GM06990 (cell line): Measurements from ENCODE around the gene AUTS2.
A peak's percentile ranks its signal among the peaks of the same experiment; 100 is the strongest.

ENCODE experiments used
- DNase-seq: peaks from one replicate; pipeline ENCODE4 v3.0.0-alpha.2; 2011; ENCODE audit not compliant: insufficient read length; ENCODE audit errors: extremely low read depth
- H3K27me3 ChIP-seq: replicated peaks from 2 replicates; pipeline ENCODE4 v1.6.0; 2011; ENCODE audit warnings: low read length; ENCODE audit not compliant: control insufficient read depth, insufficient read depth
- H3K36me3 ChIP-seq: 2 replicates; pipeline ENCODE4 v1.5.1; 2011; ENCODE audit warnings: low read length; ENCODE audit not compliant: control insufficient read depth, insufficient read depth
- H3K4me3 ChIP-seq: replicated peaks from 2 replicates; pipeline ENCODE4 v1.5.1; 2011; ENCODE audit warnings: low read depth, mild to moderate bottlenecking, control low read depth, low read length
- TF ChIP-seq, protein P1 (sequence below): IDR thresholded peaks from 2 replicates; pipeline ENCODE4 v1.5.1; 2011; ENCODE audit warnings: low read length, control low read depth, mild to moderate bottlenecking, inconsistent platforms; ENCODE audit not compliant: insufficient read depth, poor library complexity, severe bottlenecking

Gene AUTS2

DNA sequence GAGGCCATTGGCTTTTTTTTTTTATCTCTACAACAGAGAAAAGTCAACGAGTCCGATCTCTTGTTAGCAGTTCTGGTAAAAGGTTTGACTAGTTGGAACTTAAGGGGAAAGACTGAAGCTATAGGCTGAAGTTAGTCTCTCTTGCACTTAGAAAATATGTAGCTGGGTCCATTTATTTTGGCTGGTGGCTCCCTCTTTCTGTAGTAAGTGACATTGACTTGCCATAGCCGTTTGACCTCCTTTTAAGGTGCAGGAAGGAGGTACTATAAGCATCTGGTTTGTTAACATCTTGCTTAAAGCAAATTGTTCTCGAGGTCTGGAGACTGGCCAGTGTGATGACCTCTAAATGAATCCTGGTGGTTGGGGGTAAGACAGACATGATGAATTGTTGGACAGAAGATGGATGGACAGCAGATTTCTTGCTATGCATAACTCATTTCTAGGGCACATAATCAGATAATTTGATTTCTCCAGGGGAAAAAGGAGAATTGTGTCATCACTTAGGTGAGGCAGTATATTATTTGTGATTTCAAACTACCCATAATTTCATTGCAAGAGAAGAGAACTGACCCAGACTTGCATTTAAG lies 1177.4 kb downstream of the AUTS2 start:
- no peak for DNase-seq
- Histone ChIP-seq H3K4me3 (no peak overlapping the region), H3K27me3 (no peaks in the 10 kb centered on the region), H3K36me3 (peaks cover 13% of the 10 kb centered on the region)
- TF ChIP-seq, protein P1, sequence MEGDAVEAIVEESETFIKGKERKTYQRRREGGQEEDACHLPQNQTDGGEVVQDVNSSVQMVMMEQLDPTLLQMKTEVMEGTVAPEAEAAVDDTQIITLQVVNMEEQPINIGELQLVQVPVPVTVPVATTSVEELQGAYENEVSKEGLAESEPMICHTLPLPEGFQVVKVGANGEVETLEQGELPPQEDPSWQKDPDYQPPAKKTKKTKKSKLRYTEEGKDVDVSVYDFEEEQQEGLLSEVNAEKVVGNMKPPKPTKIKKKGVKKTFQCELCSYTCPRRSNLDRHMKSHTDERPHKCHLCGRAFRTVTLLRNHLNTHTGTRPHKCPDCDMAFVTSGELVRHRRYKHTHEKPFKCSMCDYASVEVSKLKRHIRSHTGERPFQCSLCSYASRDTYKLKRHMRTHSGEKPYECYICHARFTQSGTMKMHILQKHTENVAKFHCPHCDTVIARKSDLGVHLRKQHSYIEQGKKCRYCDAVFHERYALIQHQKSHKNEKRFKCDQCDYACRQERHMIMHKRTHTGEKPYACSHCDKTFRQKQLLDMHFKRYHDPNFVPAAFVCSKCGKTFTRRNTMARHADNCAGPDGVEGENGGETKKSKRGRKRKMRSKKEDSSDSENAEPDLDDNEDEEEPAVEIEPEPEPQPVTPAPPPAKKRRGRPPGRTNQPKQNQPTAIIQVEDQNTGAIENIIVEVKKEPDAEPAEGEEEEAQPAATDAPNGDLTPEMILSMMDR: peak; percentile 59

DNA sequence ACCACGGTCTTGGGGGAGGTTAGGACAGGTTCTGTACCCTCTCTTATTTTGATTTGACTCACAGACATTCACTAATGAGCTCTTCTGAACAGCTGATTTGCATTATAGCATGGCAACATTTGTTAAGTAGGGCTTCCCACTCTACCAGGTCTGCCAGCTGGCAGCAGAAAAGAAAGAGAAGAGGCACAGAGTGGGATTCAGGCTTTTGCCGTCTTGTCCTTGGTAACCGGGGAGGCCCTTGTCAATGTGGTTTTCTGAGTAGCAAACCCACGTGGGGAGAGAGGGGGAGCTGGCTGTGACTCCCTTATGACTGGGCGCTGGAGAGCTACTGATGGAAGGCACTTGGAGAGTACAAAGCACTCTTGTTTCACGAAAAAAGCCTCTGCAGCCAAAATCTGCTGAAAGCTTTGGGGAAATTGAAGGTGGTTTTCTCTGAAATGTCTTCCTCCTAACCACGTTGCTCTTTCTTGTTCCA lies 1178.4 kb downstream of the AUTS2 start:
- no peak for DNase-seq
- no peaks in the 10 kb centered on the region for H3K27me3 ChIP-seq
- no peak overlapping the region for H3K4me3 ChIP-seq
- peaks cover 14% of the 10 kb centered on the region for H3K36me3 ChIP-seq
- TF ChIP-seq, protein P1: no peak

DNA sequence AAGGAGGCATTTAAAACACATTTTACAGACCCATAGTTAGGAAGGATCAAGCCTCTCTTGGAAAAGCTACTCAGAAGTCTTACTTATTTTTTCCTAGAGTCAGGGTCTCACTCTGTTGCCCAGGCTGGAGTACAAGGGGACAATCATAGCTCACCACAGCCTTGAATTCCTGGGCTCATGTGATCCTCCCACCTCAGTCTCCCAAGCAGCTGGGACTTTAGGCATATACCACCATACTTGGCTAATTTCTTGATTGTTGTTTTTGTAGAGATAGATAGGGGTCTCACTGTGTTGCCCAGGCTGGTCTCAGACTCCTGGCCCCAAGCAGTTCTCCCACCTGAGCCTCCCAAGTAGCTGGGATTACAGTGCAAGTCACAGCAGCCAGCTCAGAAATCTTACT lies 1179.0 kb downstream of the AUTS2 start:
- Histone ChIP-seq H3K27me3 (no peaks in the 10 kb centered on the region), H3K4me3 (no peak overlapping the region), H3K36me3 (peaks cover 18% of the 10 kb centered on the region)
- DNase-seq: no peak
- TF ChIP-seq, protein P1: no peak

DNA sequence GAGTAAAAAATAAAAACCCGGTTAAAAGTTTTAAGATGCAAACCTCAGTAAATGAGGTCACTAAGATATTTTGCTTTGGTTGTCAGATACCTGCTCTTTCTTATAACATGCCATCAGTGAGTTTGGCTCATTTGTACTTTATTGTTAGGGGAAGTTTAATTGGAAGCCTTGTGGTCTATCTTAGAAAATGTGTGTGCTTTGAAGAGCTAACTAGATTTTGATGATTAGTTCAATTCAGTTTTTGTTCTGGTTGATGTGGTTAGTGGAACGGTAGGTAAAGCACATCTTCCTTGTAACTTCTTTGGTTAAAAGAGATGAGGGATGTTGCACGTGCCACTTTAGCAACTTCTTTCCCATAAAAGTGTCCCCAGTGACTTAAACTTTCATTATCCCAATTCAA lies 1180.3 kb downstream of the AUTS2 start:
- no peak for DNase-seq
- TF ChIP-seq, protein P1: no peak
- H3K36me3 ChIP-seq: peaks cover 17% of the 10 kb centered on the region
- no peak overlapping the region for H3K4me3 ChIP-seq
- no peaks in the 10 kb centered on the region for H3K27me3 ChIP-seq

DNA sequence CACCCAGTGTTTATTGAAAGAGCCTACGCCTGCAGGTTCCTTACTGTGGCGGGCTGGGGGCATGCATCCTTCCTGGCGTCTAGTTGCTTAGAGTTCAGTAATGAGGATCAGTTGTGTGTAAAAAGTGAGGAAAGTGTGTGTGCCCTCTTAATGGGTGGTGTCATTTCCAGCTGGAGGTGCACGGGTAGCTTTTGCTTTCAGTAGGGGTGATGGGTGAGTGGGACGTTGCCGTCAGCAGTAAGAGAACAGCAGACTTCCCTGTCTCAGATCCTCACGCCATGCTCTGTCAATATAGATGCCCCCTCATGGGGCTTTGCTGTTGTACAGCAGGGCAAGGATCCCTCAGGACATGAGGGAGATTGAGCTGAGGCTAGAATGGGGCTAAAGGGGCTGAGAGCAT lies 1181.0 kb downstream of the AUTS2 start:
- Histone ChIP-seq H3K4me3 (no peak overlapping the region), H3K36me3 (peaks cover 16% of the 10 kb centered on the region), H3K27me3 (no peaks in the 10 kb centered on the region)
- TF ChIP-seq, protein P1: no peak
- DNase-seq: no peak

DNA sequence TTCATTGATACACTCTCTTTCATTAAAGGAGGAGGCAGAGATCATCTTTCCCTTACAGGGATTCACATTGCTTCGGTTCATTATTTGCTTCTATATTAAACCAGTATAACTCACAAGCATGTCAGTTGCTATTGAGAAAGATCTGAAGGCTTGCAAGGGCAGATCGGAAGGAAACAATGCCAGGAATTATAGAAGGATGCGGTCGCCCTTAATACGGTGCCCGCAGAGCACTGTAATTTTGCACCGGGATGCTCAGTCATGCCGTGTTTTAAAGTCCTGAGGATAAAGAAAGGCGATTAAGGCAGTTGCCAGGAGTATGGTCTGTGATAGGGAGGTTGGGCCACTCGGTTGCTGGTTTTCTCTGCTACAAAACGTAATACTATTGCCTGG lies 1183.6 kb downstream of the AUTS2 start:
- H3K36me3 ChIP-seq: peaks cover 24% of the 10 kb centered on the region
- TF ChIP-seq, protein P1: no peak

More for the DNA sequence above, 1183.6 kb downstream of the AUTS2 start:
- H3K27me3 ChIP-seq: no peaks in the 10 kb centered on the region
- no peak overlapping the region for H3K4me3 ChIP-seq
- no peak for DNase-seq
